Right renal cortex interstitium (tissue), 3 donors: Measurements from ENCODE around the gene HES5. TPM values are rescaled to one million over a fixed set of nuclear protein-coding genes. Genes with fewer than 3 reads are reported as not detected.
"Not testable (repeated sequence)": the region's sequence is repeated elsewhere in the genome, so short reads cannot be mapped to it uniquely, and the experiment has no call there.

Experiments
- DNase-seq, 3 donors: peaks; one replicate each; pipeline ENCODE4 v3.0.0-alpha.2; 2013; ENCODE audit warnings: low read depth in 3 of 3, low spot score in 2 of 3
- polyA plus RNA-seq, 3 donors: library from polyadenylated mRNA; unstranded; fragments of 120-200 nt; gene quantifications; one replicate each; pipeline ENCODE4 v1.2.1, GENCODE V29; 2013; ENCODE audit not compliant: insufficient read length in 3 of 3

HES5 gene
- polyA plus RNA-seq, result under 1 TPM; 0.23 to 0.28 (median 0.24) TPM

GRCh38 chr1:2529784-2530512 is at the start of gene HES5:
Gene HES5 (minus strand): TSS chr1:2530263. CDS start chr1:2530164, 99 bp downstream.
- no peak for DNase-seq

- DNase-seq, result no peak
These were observed 48.7 kb upstream of the HES5 start for GRCh38 chr1:2578758-2579118.

GRCh38 chr1:2577565-2578075 is 47.6 kb upstream of the HES5 start:
- DNase-seq, result not testable (repeated sequence)

GRCh38 chr1:2575801-2576663 is 46.0 kb upstream of the HES5 start:
- DNase-seq, result no peak

GRCh38 chr1:2574350-2574749 is 44.3 kb upstream of the HES5 start:
- DNase-seq, result no peak

GRCh38 chr1:2573250-2573920 is 43.3 kb upstream of the HES5 start:
- DNase-seq, result no peak

GRCh38 chr1:2571348-2571747 is 41.3 kb upstream of the HES5 start:
- no peak for DNase-seq

- no peak for DNase-seq
These were observed 40.3 kb upstream of the HES5 start for GRCh38 chr1:2570332-2570731.

- DNase-seq, result not testable (repeated sequence)
These were observed 39.6 kb upstream of the HES5 start for GRCh38 chr1:2569703-2570102.

- DNase-seq, result no peak
These were observed 39.0 kb upstream of the HES5 start for GRCh38 chr1:2569060-2569459.

GRCh38 chr1:2568187-2568816 is 38.2 kb upstream of the HES5 start:
- not testable (repeated sequence) for DNase-seq

- no peak for DNase-seq
These were observed 37.1 kb upstream of the HES5 start for GRCh38 chr1:2567083-2567679.

- DNase-seq, result no peak
These were observed 36.3 kb upstream of the HES5 start for GRCh38 chr1:2566101-2567045.

- DNase-seq, result no peak
These were observed 34.8 kb upstream of the HES5 start for GRCh38 chr1:2564815-2565374.

GRCh38 chr1:2564006-2564814 is 34.1 kb upstream of the HES5 start:
- no peak for DNase-seq

- no peak for DNase-seq
These were observed 33.1 kb upstream of the HES5 start for GRCh38 chr1:2563205-2563604.

- DNase-seq, result no peak
These were observed 32.1 kb upstream of the HES5 start for GRCh38 chr1:2561898-2562895.
